Hematopoietic multipotent progenitor cell (in vitro differentiated cells): ENCODE data around the gene PMM2. TPM values are rescaled to one million over a fixed set of nuclear protein-coding genes. Genes with fewer than 3 reads are reported as not detected.
"Not testable (repeated sequence)": the region's sequence is repeated elsewhere in the genome, so short reads cannot be mapped to it uniquely, and the experiment has no call there.

ENCODE experiments used
- DNase-seq, 3 donors: peaks; one replicate each; pipeline ENCODE4 v3.0.0-alpha.2; 2011 to 2015; ENCODE audit warnings: low read depth in 2 of 3, low spot score in 2 of 3
- total RNA-seq: library from RNA; depleted of rRNA; stranded (reverse); fragments of >200 nt; gene quantifications from one replicate; pipeline ENCODE4 v1.2.3, GENCODE V29; 2012

PMM2 gene
- total RNA-seq, 1 donor: 8.9 TPM

DNA sequence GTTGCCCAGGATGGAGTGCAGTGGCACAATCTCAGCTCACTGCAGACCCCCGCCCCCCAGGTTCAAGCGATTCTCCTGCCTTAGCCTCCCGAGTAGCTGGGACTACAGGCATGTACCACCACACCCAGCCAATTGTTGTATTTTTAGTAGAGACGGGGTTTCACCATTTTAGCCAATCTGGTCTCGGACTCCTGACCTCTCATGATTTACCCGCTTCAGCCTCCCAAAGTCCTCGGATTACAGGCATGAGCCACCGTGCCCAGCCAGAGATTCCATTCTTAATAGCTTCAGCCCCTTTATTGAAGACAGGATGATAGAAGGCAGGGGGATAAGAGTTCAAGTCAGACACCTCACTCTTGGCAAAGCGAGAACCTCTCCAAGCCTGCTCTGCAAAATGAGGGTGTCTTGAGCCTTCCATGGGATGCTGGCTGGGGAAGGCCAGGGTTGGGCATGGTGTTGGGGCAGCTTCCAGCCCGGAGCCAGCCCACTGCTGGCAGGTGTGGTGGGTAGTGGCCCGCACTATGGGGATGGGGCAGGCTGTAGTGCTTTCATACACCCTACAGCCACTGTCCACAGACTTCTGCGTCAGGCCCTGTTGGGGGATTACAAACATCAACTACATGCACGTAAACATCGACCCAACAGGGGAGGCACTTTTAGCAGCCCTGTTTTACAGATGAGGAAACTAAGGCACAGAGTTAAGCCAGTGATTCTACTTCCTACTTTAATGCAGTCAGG is 67.7 kb downstream of the PMM2 start:
- no peak for DNase-seq

DNA sequence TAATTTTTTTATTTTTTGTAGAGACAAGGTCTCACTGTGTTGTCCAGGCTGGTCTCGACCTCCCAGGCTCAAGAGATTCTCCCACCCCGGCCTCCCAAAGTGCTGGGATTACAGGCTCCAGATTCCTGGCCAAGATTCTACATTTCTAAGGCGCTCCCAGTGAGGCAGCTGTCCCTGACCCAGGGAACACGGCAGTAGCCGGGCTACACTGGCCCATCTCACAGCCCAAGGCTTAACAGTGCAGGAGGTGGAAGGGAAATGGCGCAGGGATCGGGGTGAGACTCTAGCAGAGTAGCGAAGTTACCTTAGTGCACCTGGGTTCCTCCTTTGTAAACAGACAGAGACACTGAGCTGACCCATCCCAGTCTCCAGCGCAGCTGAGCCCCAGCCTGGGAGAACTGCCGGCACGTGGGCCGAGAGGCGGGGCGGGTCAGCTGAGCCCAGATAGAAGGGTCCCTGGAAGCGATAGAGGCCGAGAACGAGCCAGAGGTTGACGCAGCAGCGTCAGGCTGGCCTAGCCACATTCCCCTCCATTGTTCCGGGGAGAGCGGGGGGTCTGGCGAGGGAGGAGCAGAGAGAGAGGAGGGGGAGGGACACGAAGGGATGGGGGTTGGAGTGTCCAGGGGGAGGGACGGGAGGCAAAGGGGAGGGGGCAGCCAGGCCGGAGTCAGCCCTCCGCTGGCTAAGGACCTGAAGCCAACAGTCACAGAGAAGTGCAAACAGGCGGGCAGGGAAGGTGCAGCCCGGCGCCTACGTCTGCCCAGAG is 68.7 kb downstream of the PMM2 start:
- DNase-seq: no peak

DNA sequence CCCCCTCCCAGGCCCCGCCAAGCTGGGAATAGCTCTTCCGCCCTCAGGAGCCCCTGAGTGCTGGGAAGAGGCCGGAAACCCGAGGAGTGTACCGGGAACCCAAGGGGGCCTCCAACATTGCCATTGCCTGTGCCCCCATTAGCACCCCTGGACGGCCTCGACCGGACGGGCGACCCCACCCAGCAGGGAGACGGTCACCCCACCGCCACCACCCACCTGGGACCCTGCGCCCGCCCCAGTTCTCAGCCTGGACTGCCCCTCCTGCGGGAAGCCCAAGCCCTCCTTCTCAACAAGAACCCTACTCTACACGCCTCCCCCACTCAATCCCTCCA is 69.2 kb downstream of the PMM2 start:
- no peak for DNase-seq

DNA sequence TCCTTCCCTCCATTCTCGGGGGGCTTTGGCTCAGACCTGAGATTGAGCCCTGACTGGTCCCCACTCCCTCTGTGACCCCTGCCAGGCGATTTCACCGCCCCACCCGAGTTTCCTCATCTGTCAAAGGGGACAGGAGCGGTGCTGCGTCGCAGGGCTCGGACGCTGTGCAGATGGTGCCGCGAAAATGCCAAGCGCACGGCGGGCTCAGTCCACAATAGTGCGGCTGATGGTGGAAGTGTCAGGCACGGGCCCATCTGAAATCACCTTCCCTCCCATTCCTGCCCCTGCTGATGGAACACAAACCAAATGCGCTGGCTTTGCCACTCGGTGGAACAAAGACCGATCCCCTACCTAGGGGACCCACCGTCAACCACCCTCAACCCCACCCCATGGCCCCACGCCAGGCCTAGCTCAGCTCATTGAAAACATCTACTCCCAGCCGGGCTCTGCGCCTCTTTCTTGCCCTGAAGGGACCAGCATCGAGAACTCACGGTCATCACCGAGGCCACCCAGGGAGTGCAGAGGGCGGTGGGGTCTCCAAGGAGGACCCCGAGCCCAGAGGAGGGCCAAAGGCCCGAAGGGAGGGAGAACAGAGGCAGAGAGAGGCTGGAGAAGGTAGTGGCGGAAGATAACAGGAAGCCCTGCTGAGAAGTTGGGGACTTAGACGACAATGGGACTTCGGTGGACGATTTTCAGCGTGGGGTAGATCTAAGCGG is 69.7 kb downstream of the PMM2 start:
- no peak for DNase-seq

DNA sequence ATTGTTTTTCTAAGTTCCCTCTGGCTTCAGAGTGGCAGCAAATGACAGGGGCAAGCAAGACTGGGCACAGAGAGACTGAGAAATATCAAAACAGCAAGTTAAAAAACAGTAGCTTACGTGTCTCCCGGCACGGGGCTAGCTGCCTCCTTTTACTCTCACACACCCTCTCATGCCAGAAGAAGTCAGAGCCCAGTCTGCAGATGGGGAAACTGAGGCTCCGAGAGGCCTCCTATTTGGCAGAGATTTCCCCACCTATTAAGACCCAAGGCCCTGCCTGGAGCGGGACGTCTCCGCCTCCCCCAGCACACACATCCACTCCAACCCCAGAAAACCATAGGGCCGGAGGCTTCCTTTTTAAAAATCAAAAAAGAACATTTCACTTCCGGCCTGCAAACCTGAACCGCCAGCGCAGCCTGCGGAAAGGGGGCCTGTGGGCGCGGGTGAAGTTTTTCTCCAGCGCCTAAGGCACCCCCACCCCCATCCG is 70.3 kb downstream of the PMM2 start:
- peak in 1 of 3 donors; percentile 88 for DNase-seq

DNA sequence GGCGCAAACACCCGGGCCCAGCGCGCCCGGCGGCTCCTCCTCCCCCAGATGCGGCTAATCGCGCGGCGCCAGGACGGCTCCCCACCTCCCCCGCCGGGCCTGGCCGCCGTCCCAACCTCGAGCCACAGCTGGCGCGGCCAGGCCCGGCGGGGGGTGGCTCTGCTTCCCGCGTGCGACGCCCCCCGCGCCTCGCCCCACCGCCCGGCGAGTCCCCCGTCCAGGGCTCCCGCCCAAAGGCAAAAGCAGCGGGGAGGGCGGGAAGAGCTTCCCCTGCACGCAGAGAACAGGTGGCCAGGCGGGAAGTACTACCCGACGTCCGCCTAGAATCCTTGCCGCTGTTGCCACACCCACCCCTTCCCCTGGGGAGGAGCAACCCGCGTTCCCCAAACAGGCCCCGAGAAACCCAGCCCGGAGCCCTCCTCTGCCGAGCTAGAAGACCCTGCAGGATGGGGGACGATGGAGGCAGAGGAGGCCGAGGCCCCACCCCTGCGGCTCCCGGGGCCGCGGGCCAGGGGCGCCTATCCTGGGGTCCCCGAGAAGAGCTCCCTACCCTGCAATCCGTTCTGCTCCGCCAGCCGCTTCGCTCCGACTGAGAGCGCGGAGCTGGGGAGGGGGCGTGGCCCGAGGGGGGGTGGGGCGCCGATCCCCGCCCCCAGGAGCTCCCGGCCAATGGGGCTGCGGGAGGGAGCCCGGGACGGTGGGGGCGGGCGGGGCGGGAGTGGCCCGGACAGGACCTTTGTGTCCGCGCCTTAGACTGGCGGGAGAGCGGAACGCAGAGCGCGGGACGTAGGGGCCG is 71.0 kb downstream of the PMM2 start, which contains the start of gene CARHSP1:
Gene CARHSP1, minus strand, starts transcription at position 591 of the 796 bp plus-strand sequence. CDS start 9,678 bp downstream, outside the sequence.
- DNase-seq: peak; percentile 55 to 88 (median 81)

DNA sequence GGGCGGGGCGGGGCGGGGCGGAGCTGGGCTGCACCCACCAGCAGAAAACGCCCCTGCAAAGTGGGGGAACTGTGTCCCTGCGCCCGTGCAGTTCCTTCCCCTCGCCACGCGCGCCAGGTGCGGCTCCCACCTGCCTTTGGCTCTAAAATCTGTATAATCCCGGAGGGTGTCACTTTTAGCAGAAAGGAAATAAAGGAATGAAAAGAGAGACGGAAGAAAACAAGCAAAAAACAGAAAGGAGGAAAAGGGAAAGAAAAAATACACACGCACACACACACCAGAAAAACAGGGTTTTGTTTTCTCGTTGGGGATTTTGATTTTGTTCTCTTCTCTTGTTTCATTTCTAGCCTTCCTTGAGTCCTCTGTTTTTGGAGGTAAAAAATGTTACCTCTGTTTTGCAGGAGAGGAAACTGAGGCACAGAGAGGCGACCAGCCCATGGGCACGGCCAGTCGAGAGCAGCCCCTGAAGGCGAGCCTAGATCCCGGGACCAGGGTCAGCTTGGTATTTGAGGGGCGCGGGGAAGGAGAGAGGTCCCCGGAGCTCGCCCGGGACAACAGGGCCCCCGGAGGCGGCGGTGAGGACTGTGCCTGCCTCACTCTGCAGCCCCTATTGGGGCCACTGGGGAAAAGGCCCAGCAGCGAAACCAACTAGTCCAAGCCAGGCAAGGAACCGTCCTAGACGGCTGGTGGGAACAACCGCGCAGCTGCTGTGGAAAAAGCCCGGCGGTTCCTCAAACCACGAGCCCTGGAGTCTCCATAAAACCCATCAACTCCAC is 71.8 kb downstream of the PMM2 start:
- peak in 1 of 3 donors; percentile 36 for DNase-seq

DNA sequence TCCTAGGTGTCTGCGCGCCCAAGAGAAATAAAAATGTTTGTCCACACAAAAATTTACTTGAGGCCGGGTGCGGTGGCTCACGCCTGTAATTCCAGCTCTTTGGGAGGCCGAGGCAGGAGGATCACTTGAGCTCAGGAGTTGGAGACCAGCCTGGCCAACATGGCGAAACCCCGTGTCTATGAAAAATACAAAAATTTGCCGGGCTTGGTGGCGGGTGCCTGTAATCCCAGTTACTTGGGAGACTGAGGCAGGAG is 72.3 kb downstream of the PMM2 start:
- not testable (repeated sequence) for DNase-seq

DNA sequence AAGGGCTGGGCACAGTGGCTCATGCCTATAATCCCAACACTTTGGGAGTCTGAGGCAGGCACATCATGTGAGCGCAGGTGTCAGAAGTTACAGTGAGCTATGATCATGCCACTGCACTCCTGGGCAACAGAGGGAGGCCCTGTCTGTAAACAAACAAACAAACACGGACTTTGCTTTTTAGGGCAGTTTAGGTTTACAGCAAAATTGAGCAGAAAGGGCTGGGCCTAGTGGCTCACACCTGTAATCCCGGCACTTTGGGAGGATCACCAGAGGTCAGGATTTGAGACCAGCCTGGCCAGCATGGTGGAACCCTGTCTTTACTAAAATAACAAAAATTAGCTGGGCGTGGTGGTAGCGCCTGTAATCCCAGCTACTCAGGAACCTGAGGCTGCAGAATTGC is 74.4 kb downstream of the PMM2 start:
- DNase-seq: no peak

DNA sequence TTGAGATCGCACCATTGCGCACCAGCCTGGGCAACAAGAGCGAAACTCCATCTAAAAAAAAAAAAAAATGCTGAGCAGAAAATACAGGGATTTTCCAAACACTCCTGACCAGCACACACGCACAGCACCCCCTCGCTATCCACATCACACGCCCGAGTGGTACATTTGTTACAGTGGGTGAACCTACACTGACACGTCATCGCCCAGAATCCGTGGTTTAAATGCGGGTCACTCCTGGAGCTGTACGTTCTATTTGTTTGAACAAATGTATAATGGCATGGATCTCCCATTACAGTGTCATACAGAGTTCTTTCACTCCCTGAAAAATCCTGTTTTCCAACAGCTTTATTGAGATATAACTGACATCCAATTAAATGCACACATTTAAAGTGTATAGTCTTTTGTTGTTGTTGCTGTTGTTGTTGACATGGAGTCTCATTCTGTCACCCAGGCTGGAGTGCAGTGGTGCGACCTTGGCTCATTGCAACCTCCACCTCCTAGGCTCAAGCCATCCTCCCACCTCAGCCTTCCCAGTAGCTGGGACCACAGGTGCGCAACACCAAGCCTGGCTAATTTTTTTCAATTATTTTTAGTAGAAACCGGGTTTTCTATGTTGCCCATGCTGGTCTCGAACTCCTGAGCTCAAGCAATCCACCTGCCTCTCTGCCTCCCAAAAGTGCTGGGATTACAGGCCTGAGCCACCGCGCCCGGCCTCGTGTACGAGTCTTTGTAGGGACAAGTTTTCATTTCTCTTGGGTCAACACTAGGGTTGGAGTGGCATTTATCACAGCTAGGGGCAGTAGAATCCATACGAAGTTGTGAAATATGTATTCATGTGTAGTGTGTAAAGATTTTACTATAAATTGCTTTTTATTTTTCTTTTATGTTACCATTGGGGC is 75.6 kb downstream of the PMM2 start:
- peak in 1 of 3 donors; percentile 33 for DNase-seq

DNA sequence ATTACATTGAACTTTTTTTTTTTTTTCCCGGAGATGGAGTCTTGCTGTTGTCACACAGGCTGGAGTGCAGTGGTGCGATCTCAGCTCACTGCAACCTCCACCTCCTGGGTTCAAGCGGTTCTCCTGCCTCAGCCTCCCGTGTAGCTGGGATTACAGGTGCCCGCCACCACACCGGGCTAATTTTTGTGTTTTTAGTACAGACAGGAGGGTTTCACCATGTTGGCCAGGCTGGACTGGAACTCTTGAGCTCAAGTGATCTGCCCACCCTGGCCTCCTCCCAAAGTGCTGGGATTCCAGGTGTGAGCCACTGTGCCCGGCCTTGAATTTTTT is 76.2 kb downstream of the PMM2 start:
- not testable (repeated sequence) for DNase-seq

DNA sequence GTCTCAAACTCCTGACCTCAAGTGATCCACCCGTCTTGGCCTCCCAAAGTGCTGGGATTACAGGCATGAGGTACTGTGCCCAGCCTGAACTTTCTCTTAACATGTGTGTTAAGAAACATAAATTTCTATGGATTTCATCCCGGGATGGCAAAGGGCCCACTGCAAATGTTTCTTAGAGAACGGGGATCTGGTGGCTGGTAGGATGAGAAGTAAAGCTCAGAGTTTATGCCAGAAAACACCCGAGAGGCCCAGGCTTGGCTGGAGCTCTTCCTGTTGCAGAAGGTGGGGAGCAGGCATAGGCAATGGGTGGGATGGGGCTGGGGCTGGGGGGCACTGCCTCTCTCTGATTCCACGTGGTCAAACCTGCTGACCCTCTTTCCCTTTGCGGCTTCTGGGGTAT is 76.7 kb downstream of the PMM2 start:
- DNase-seq: no peak

DNA sequence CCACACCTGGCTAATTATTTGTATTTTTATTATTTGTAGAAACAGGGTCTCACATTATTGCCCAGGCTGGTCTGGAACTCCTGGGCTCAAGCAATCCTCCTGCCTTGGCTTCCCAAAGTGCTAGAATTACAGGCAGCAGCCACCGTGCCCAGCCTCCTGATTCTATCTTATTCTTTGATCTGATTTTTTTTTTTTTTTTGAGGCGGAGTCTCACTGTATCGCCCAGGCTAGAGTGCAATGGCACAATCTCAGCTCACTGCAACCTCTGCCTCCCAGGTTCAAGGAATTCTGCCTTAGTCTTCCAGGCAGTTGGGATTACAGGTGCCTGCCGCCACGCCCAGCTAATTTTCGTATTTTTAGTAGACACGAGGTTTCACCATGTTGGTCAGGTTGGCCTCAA is 77.7 kb downstream of the PMM2 start:
- DNase-seq: not testable (repeated sequence)

DNA sequence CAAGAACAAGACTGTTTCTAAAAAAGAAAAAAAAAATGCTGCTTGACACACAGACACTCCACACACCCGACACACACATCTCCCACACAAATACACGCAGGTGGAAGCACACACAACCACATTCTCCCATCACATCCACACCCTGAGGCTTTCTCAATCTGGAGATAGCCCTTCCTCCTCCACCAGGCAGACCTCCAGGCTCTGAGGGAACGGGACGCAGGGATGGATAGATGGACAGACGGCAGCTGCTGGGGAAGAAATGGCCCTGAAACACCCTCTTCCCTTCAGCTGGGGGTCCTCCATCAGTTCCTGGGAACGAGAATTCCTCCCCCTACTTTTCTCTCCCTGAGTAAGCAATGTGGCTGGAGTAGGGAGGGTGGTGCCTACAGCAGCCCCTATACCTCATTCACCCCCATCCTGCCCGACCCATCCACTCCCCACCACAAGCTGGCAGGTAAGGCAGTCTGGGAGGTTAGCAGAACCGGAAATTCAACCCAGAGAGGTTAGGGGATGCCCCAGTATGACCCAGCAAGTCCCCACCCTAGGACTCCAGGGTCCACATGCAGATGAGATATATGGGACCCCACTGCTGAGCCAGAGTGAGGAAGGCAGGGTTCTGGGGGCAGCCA is 80.4 kb downstream of the PMM2 start:
- DNase-seq: no peak

DNA sequence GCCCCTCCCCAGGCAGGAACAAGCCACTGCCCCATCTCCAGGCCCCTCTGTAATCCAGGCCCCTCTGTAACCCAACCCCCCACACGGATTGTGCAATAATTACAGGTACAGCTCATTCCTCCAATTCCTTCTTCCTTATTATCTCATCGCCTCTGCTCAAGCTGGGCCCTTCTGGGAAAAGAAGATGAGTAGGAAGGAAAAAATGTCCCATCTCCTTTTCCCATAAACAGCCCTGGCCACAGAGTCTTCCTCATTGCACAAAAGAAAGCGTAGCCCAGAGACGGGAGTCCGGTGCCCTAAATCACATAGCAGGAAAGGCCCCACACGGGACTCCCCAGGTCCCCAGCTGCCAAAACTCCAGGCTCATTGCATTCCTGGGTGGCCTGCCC is 80.9 kb downstream of the PMM2 start:
- no peak for DNase-seq

DNA sequence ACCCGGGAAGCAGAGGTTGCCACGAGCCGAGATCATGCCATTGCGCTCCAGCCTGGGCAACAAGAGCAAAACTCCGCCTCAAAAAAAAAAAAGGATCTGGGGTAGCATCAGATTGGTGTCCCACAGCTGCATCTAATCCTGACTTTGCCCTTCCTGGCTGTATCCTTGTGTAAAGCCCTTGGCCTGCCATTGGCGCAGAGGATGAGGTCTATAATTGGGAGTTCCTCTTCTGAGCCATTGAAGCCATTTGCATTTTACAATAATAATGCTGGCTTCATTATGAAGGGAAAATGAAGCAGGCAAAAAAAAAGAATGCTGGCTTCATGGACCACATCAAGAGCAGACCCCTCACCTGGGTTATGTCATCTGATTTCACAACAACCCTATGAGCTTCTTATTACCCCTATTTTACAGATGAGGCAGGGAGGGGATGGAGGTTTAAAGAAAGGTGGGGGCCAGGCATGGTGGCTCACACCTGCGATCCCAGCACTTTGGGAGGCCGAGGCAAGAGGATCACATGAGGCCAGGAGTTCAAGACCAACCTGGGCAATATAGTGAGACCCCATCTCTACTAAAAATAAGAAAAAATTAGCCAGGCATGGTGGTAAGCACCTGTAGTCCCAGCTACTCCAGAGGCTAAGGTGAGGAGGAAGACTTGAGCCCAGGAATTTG is 83.3 kb downstream of the PMM2 start:
- no peak for DNase-seq

DNA sequence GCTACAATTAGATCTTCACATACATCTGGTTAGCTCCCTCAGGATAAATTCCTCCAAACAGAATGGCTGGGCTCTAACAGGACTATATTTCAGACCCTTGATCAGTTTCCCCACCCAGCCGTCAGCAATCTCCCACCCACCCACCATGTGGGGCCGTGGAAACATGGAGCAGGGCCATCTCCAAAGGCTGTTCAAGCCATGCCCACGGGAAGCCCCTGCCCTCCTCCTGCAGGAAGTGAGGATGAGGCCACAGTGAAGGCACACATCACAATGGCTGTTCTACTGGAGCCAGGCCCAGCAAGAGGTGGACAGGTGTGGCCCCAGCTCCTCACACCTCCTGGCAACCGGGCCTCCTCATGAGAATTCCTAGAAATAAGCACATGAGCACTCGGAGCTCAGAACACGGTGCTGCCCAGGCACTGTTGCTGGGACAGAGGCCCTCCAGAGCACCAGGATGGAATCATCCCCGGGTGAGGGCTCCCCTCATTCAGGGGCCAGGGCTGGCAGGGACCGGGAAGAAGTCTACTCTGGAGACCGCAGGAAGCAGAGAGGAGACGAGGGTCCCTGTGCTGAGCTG is 84.5 kb downstream of the PMM2 start, which contains the start of gene LITAFD:
Gene LITAFD, plus strand, starts transcription at position 311 of the 577 bp plus-strand sequence. CDS start 2,005 bp downstream, outside the sequence.
- DNase-seq: no peak
